Nephron (organoid): Measurements from ENCODE around the gene GLS2.
A peak's percentile ranks its signal among the peaks of the same experiment; 100 is the strongest.
"Not testable (repeated sequence)": the region's sequence is repeated elsewhere in the genome, so short reads cannot be mapped to it uniquely, and the experiment has no call there.

Experiments used
- H3K27ac Mint-ChIP-seq, 3 experiments: 2 replicates each; pipeline ENCODE4 v1.8.0; 2020; ENCODE audit warnings: mixed read lengths in 3 of 3, mild to moderate bottlenecking in 2 of 3, moderate library complexity in 1 of 3
- H3K27me3 Mint-ChIP-seq: 2 replicates; pipeline ENCODE4 v1.8.0; 2021; ENCODE audit warnings: low read depth, mild to moderate bottlenecking, moderate library complexity, mixed read lengths
- H3K36me3 Mint-ChIP-seq: 2 replicates; pipeline ENCODE4 v1.8.0; 2020; ENCODE audit warnings: low read depth, mixed read lengths
- H3K4me1 Mint-ChIP-seq: 2 replicates; pipeline ENCODE4 v1.8.0; 2020; ENCODE audit warnings: mixed read lengths
- H3K4me3 Mint-ChIP-seq, 3 experiments: 2 replicates each; pipeline ENCODE4 v1.8.0; 2020; ENCODE audit warnings: mild to moderate bottlenecking in 3 of 3, mixed read lengths in 3 of 3, moderate library complexity in 2 of 3
- H3K9me3 Mint-ChIP-seq: 2 replicates; pipeline ENCODE4 v1.8.0; 2020; ENCODE audit warnings: mixed read lengths
- CTCF ChIP-seq, 3 experiments: fragments of 200-600 bp; sonication (generic); IDR thresholded peaks; one replicate each; pipeline ENCODE4 v1.5.0; 2021; ENCODE audit warnings: antibody characterized with exemption in 3 of 3; ENCODE audit not compliant: unreplicated experiment in 3 of 3

GLS2 gene

GRCh38 chr12:56450241-56450640 lies 37.7 kb downstream of the GLS2 start:
- no peak for TF ChIP-seq CTCF (IDR thresholded peaks at IDR 0.05; ENCODE audit: unreplicated experiment in 3 of 3)
- Mint-ChIP-seq H3K4me3 (peak overlapping the region; percentile 90 to 94 (median 92)), H3K27me3 (no peaks in the 10 kb centered on the region), H3K27ac (peak overlapping the region; percentile 97 to 99 (median 99)), H3K36me3 (peaks cover 16% of the 10 kb centered on the region), H3K4me1 (peaks cover 39% of the 10 kb centered on the region), H3K9me3 (peaks cover 4% of the 10 kb centered on the region)

- peaks cover 20% of the 10 kb centered on the region for H3K36me3 Mint-ChIP-seq
- peaks cover 4% of the 10 kb centered on the region for H3K9me3 Mint-ChIP-seq
- H3K27me3 Mint-ChIP-seq: no peaks in the 10 kb centered on the region
- H3K4me1 Mint-ChIP-seq: peaks cover 39% of the 10 kb centered on the region
- TF ChIP-seq CTCF (IDR thresholded peaks at IDR 0.05; ENCODE audit: unreplicated experiment in 3 of 3): no peak
- H3K4me3 Mint-ChIP-seq: peak overlapping the region; percentile 90 to 94 (median 92)
- peak overlapping the region; percentile 97 to 99 (median 99) for H3K27ac Mint-ChIP-seq
Observed at GRCh38 chr12:56449622-56449984, 38.4 kb downstream of the GLS2 start.

GRCh38 chr12:56448860-56449621 lies 38.9 kb downstream of the GLS2 start, which contains the start of gene TIMELESS:
Gene TIMELESS (minus strand): TSS chr12:56449426. CDS start chr12:56434170, 15,256 bp downstream.
- Mint-ChIP-seq H3K4me3 (peak within 1 kb of the TSS; percentile 90 to 94 (median 92)), H3K36me3 (peaks cover 25% of the 10 kb centered on the region), H3K27me3 (no peaks in the 10 kb centered on the region), H3K27ac (peak within 1 kb of the TSS; percentile 97 to 99 (median 99)), H3K9me3 (peaks cover 8% of the 10 kb centered on the region), H3K4me1 (peaks cover 39% of the 10 kb centered on the region)
- TF ChIP-seq CTCF (IDR thresholded peaks at IDR 0.05; ENCODE audit: unreplicated experiment in 3 of 3): no peak

GRCh38 chr12:56443208-56443607 lies 44.8 kb downstream of the GLS2 start:
- H3K9me3 Mint-ChIP-seq: peaks cover 13% of the 10 kb centered on the region
- peak overlapping the region in 1 of 3 experiments; percentile 13 for H3K27ac Mint-ChIP-seq
- peaks cover 42% of the 10 kb centered on the region for H3K36me3 Mint-ChIP-seq
- H3K27me3 Mint-ChIP-seq, H3K4me3 Mint-ChIP-seq, H3K4me1 Mint-ChIP-seq: not testable (repeated sequence)

DNA sequence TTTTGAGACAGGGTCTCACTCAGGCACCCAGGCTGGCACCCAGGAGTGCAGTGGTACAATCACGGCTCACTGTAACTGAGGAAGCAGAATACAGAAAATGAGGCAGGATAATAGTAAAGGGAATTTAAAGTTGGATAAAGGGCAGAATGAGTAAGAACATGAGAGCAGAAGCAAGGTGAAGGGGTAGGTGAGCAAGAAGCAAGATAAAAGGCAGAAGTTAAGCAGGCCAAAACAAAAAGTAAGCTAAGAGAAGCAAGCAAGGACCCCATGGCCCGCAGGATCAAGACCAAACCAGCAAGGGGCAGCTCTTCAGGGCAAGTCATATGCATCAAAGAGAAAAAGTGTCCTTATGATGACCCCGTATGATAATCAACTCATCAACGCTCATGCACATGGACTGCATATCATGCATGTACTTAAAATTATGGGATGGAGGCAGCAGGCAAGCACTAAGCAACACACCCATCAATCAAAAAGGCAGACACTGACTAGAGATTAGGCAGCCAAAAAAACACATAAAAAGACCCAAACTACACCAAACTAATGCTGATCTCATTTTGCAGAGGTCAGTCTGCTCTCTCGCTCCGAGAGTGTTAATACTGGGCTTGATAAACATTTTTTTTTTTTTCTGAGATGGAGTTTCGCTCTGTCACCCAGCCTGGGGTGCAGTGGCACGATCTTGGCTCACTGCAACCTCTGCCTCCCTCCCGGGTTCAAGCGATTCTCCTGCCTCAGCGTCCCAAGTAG lies 50.4 kb downstream of the GLS2 start:
- Mint-ChIP-seq H3K27ac (peak overlapping the region in 2 of 3 experiments; percentile 2 to 13), H3K4me1 (no peaks in the 10 kb centered on the region), H3K27me3 (no peaks in the 10 kb centered on the region), H3K36me3 (peaks cover 10% of the 10 kb centered on the region), H3K4me3 (no peak overlapping the region), H3K9me3 (no peaks in the 10 kb centered on the region)
- no peak for TF ChIP-seq CTCF (IDR thresholded peaks at IDR 0.05; ENCODE audit: unreplicated experiment in 3 of 3)

- H3K36me3 Mint-ChIP-seq: peaks cover 13% of the 10 kb centered on the region
- no peak overlapping the region for H3K4me3 Mint-ChIP-seq
- H3K27me3 Mint-ChIP-seq: no peaks in the 10 kb centered on the region
- no peaks in the 10 kb centered on the region for H3K4me1 Mint-ChIP-seq
- TF ChIP-seq CTCF (IDR thresholded peaks at IDR 0.05; ENCODE audit: unreplicated experiment in 3 of 3): no peak
- no peaks in the 10 kb centered on the region for H3K9me3 Mint-ChIP-seq
- no peak overlapping the region for H3K27ac Mint-ChIP-seq
Observed at GRCh38 chr12:56434828-56435227, 53.1 kb downstream of the GLS2 start.
